Dermis microvascular lymphatic vessel endothelial cell (primary cell): ENCODE measurements around the gene ZNF618. TPM values are rescaled to one million over a fixed set of nuclear protein-coding genes. Genes with fewer than 3 reads are reported as not detected.

Source experiments
- DNase-seq, 2 donors: peaks; one replicate each; pipeline versions ENCODE4 v3.0.0 to v3.0.0-alpha.2; 2010; ENCODE audit warnings: low read depth in 2 of 2
- total RNA-seq: library from RNA; depleted of rRNA; stranded (reverse); fragments of >200 nt; gene quantifications from 2 replicates; pipeline ENCODE4 v1.2.1, GENCODE V29; 2014

ZNF618 gene
- total RNA-seq, 1 donor from 2014 or later, result 6.8 TPM

- no peak for DNase-seq
Measured at GRCh38 chr9:114001410-114001685, 125.2 kb downstream of the ZNF618 start.

GRCh38 chr9:114001794-114002261 is 125.7 kb downstream of the ZNF618 start:
- DNase-seq, result no peak

- no peak for DNase-seq
Measured at GRCh38 chr9:114002271-114002985, 126.3 kb downstream of the ZNF618 start.

GRCh38 chr9:114002986-114003350 is 126.9 kb downstream of the ZNF618 start:
- no peak for DNase-seq

- peak in 1 of 2 donors; percentile 19 for DNase-seq
Measured at GRCh38 chr9:114003351-114003750, 127.2 kb downstream of the ZNF618 start.

GRCh38 chr9:114003758-114004157 is 127.6 kb downstream of the ZNF618 start:
- no peak for DNase-seq

- peak; percentile 65 to 79 for DNase-seq
Measured at GRCh38 chr9:114004221-114004716, 128.2 kb downstream of the ZNF618 start.

- no peak for DNase-seq
Measured at GRCh38 chr9:114005371-114006154, 129.5 kb downstream of the ZNF618 start.

GRCh38 chr9:114006155-114006550 is 130.0 kb downstream of the ZNF618 start:
- no peak for DNase-seq

- no peak for DNase-seq
Measured at GRCh38 chr9:114006931-114007691, 131.0 kb downstream of the ZNF618 start.

- no peak for DNase-seq
Measured at GRCh38 chr9:114007991-114008666, 132.0 kb downstream of the ZNF618 start.

GRCh38 chr9:114008667-114009410 is 132.7 kb downstream of the ZNF618 start:
- no peak for DNase-seq

GRCh38 chr9:114011313-114011712 is 135.2 kb downstream of the ZNF618 start:
- DNase-seq, result no peak

GRCh38 chr9:114012126-114012525 is 136.0 kb downstream of the ZNF618 start:
- DNase-seq, result no peak

- no peak for DNase-seq
Measured at GRCh38 chr9:114014044-114014443, 137.9 kb downstream of the ZNF618 start.

GRCh38 chr9:114015607-114016006 is 139.5 kb downstream of the ZNF618 start:
- DNase-seq, result no peak

- no peak for DNase-seq
Measured at GRCh38 chr9:114016101-114016500, 140.0 kb downstream of the ZNF618 start.

GRCh38 chr9:114016629-114017423 is 140.7 kb downstream of the ZNF618 start:
- DNase-seq, result no peak

GRCh38 chr9:114017741-114018715 is 141.9 kb downstream of the ZNF618 start:
- no peak for DNase-seq
